ENCODE measurements around the gene MFN2.

The MFN2 gene

GRCh38 chr1:11957398-11957797 lies 22.8 kb upstream of the MFN2 start:
- no peaks in the 10 kb centered on the region for H3K27me3 ChIP-seq (ENCODE audit: insufficient read depth, poor library complexity, severe bottlenecking)
- no peak overlapping the region for H3K4me3 ChIP-seq (ENCODE audit: severe bottlenecking)
- no peak overlapping the region for H3K27ac ChIP-seq (ENCODE audit: poor library complexity, severe bottlenecking)
- no peaks in the 10 kb centered on the region for H3K4me1 ChIP-seq (ENCODE audit: insufficient read depth, poor library complexity, severe bottlenecking)
- DNase-seq (ENCODE audit: low spot score) (no peak), ATAC-seq (ENCODE audit: low read depth) (no peak)
- no peak for TF ChIP-seq CTCF (IDR thresholded peaks at IDR 0.05; ENCODE audit: poor library complexity, severe bottlenecking)
- H3K9me3 ChIP-seq (ENCODE audit: severe bottlenecking) = no peaks in the 10 kb centered on the region
- H3K36me3 ChIP-seq (ENCODE audit: low read depth) = peaks cover 62% of the 10 kb centered on the region

- no peaks in the 10 kb centered on the region for H3K4me1 ChIP-seq (ENCODE audit: insufficient read depth, poor library complexity, severe bottlenecking)
- no peaks in the 10 kb centered on the region for H3K9me3 ChIP-seq (ENCODE audit: severe bottlenecking)
- H3K27me3 ChIP-seq (ENCODE audit: insufficient read depth, poor library complexity, severe bottlenecking) = no peaks in the 10 kb centered on the region
- ATAC-seq (ENCODE audit: low read depth) (no peak), DNase-seq (ENCODE audit: low spot score) (no peak)
- H3K4me3 ChIP-seq (ENCODE audit: severe bottlenecking) = no peak overlapping the region
- no peak overlapping the region for H3K27ac ChIP-seq (ENCODE audit: poor library complexity, severe bottlenecking)
- no peak for TF ChIP-seq CTCF (IDR thresholded peaks at IDR 0.05; ENCODE audit: poor library complexity, severe bottlenecking)
- peaks cover 67% of the 10 kb centered on the region for H3K36me3 ChIP-seq (ENCODE audit: low read depth)
Observed at GRCh38 chr1:11957897-11958296, 22.3 kb upstream of the MFN2 start.

GRCh38 chr1:11960276-11960675 lies 20.0 kb upstream of the MFN2 start:
- no peak for ATAC-seq (ENCODE audit: low read depth)
- Histone ChIP-seq H3K27ac (ENCODE audit: poor library complexity, severe bottlenecking) (no peak overlapping the region), H3K27me3 (ENCODE audit: insufficient read depth, poor library complexity, severe bottlenecking) (no peaks in the 10 kb centered on the region), H3K9me3 (ENCODE audit: severe bottlenecking) (no peaks in the 10 kb centered on the region), H3K4me3 (ENCODE audit: severe bottlenecking) (no peak overlapping the region), H3K4me1 (ENCODE audit: insufficient read depth, poor library complexity, severe bottlenecking) (no peaks in the 10 kb centered on the region), H3K36me3 (ENCODE audit: low read depth) (peaks cover 72% of the 10 kb centered on the region)
- TF ChIP-seq CTCF (IDR thresholded peaks at IDR 0.05; ENCODE audit: poor library complexity, severe bottlenecking) = no peak
- no peak for DNase-seq (ENCODE audit: low spot score)

GRCh38 chr1:11960715-11961114 lies 19.5 kb upstream of the MFN2 start:
- peaks cover 71% of the 10 kb centered on the region for H3K36me3 ChIP-seq (ENCODE audit: low read depth)
- H3K27ac ChIP-seq (ENCODE audit: poor library complexity, severe bottlenecking) = no peak overlapping the region
- no peak overlapping the region for H3K4me3 ChIP-seq (ENCODE audit: severe bottlenecking)
- no peaks in the 10 kb centered on the region for H3K27me3 ChIP-seq (ENCODE audit: insufficient read depth, poor library complexity, severe bottlenecking)
- no peak for TF ChIP-seq CTCF (IDR thresholded peaks at IDR 0.05; ENCODE audit: poor library complexity, severe bottlenecking)
- ATAC-seq (ENCODE audit: low read depth) (no peak), DNase-seq (ENCODE audit: low spot score) (no peak)
- H3K9me3 ChIP-seq (ENCODE audit: severe bottlenecking) = no peaks in the 10 kb centered on the region
- no peaks in the 10 kb centered on the region for H3K4me1 ChIP-seq (ENCODE audit: insufficient read depth, poor library complexity, severe bottlenecking)

- Histone ChIP-seq H3K4me1 (ENCODE audit: insufficient read depth, poor library complexity, severe bottlenecking) (no peaks in the 10 kb centered on the region), H3K27ac (ENCODE audit: poor library complexity, severe bottlenecking) (no peak overlapping the region), H3K9me3 (ENCODE audit: severe bottlenecking) (no peaks in the 10 kb centered on the region), H3K4me3 (ENCODE audit: severe bottlenecking) (no peak overlapping the region), H3K27me3 (ENCODE audit: insufficient read depth, poor library complexity, severe bottlenecking) (no peaks in the 10 kb centered on the region), H3K36me3 (ENCODE audit: low read depth) (peaks cover 66% of the 10 kb centered on the region)
- no peak for TF ChIP-seq CTCF (IDR thresholded peaks at IDR 0.05; ENCODE audit: poor library complexity, severe bottlenecking)
- ATAC-seq (ENCODE audit: low read depth) (no peak), DNase-seq (ENCODE audit: low spot score) (no peak)
Observed at GRCh38 chr1:11961230-11961629, 19.0 kb upstream of the MFN2 start.

Data from RWPE2 (cell line).